PFSK-1 (cell line): ENCODE results near the gene SHISAL2A.

Experiments used
- FOXP2 ChIP-seq: optimal IDR thresholded peaks from 2 replicates; pipeline ENCODE3; 2011; ENCODE audit warnings: borderline replicate concordance, control low read depth, inconsistent platforms; ENCODE audit not compliant: insufficient read depth; ENCODE audit errors: extremely low read length, extremely low read depth
- POLR2AphosphoS5 ChIP-seq: IDR thresholded peaks from 2 replicates; pipeline ENCODE4 v1.6.1; 2012; ENCODE audit warnings: low read depth, mild to moderate bottlenecking, control low read depth, low read length, moderate library complexity
- REST ChIP-seq, 2 experiments: IDR thresholded peaks; 2 replicates each; pipeline versions ENCODE4 v1.6.1 to v1.8.0; 2011 to 2012; ENCODE audit warnings: low read depth in 2 of 2, low read length in 2 of 2, control low read depth in 1 of 2, inconsistent platforms in 1 of 2, mild to moderate bottlenecking in 1 of 2, moderate library complexity in 1 of 2; ENCODE audit not compliant: insufficient read depth in 1 of 2
- SIN3A ChIP-seq: IDR thresholded peaks from 2 replicates; pipeline ENCODE4 v1.6.1; 2012; ENCODE audit warnings: mild to moderate bottlenecking, low read length, moderate library complexity, borderline replicate concordance; ENCODE audit not compliant: insufficient read depth
- TAF1 ChIP-seq: IDR thresholded peaks from 2 replicates; pipeline ENCODE4 v1.6.1; 2012; ENCODE audit warnings: low read length, control low read depth, borderline replicate concordance; ENCODE audit not compliant: insufficient read depth

- TF ChIP-seq TAF1, result no peak
- no peak for TF ChIP-seq POLR2AphosphoS5
- no peak for TF ChIP-seq REST (IDR thresholded peaks at IDR 0.05; ENCODE audit: insufficient read depth in 1 of 2, low read depth in 2 of 2, low read length in 2 of 2)
- no peak for TF ChIP-seq SIN3A
- TF ChIP-seq FOXP2, result no peak
Measured at GRCh38 chr1:52614671-52615070, 18.3 kb upstream of the SHISAL2A start.
